Stimulated activated CD4-positive, alpha-beta T cell treated with anti-CD3 and anti-CD28 coated beads, Interleukin-15, amount 100 ng/mL, for 48 hours (primary cell): Measurements from ENCODE around the gene CRACR2A.

Experiments
- DNase-seq, 2 donors: peaks; one replicate each; pipeline ENCODE4 v3.0.0-alpha.2; 2020; ENCODE audit warnings: low read depth in 2 of 2

Gene CRACR2A

DNA sequence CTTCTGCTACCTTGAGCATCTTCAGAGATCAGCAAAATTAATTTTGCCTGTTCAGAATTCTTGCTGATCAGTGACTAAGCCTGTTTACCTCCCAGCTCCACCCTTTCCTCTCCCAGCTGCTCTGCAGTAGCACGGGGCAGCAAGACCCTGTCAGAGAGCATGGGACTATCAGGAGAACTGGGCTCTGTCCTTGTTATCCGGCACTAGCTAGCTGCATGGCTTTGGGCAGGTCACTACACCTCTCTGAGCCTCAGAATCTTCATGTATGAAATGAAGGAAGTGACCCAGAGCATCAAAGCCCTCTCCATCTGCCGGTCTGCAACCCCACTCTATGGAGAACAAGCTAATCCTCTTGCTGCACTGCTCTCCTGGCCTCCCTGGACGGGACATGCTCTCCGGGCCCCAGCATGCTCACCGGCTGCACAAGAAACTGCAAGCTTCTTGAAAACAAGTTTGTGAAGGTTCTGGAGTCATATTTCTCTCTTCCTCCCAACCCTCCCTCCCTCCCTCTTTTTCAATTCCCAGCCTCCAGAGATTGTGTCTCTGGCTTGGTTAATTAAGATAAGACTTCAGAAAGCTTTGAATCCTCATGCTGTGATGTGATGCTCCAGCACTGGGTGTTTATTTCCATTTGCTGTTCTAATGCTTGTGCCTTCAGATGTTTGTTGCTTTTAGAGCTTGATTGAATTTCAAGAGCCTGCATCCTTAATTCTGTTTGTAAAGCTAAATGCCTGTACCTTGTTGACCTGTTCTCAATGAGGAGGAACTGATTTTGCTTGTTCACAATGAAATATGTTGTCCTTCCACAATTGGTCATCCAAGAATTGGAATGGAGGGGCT lies 101.1 kb downstream of the CRACR2A start:
- DNase-seq, result no peak

DNA sequence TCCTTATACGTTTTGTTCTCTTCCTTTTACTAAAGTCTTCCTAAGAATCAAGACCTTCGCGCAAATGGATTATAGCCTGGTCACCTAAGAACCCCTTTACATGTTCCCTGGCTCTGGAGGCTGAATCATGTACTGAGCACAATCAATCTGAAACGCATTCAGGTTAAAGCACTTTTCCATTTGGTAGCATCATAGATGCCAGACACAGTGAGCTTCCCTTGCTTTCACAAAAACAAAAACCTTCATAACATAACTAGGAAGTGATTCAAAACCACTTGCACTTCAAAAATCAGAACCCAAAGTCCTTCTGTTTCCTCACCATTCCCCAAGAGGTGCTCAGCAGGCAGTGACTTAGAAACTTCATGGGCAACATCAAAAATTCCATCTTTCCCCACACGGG lies 105.4 kb downstream of the CRACR2A start:
- no peak for DNase-seq

DNA sequence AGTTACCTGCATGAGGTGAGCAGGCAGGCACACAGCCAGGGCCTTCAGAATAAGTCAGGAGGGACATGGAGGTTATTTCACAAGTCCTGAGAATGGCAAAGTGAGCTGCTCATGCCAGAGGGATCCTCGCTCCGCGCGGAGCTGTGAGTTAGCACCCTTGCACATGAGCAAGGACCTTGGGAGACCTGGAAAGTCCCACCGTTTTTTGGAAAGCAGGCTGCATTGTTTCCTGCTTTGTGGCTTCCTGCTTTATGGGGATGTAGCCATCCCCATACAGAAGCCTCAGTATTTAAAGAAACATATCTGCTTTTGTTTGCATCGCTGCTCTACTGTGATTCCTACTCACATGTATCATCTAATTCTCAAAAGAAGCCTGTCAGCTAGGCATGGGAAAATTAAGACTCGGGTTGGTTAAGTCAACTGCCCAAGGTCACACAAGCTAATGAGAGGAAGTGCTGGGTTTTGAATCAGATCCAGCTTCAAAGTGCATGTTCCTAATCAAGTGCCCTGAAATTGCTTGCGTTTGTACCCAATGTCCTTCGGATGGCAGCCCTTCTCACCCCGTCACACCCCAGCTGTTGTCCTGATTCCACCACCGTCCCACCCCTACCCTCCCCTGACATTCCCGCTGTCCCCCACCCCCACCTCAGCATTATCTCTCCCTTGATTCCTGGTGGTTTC lies 106.2 kb downstream of the CRACR2A start:
- no peak for DNase-seq

DNA sequence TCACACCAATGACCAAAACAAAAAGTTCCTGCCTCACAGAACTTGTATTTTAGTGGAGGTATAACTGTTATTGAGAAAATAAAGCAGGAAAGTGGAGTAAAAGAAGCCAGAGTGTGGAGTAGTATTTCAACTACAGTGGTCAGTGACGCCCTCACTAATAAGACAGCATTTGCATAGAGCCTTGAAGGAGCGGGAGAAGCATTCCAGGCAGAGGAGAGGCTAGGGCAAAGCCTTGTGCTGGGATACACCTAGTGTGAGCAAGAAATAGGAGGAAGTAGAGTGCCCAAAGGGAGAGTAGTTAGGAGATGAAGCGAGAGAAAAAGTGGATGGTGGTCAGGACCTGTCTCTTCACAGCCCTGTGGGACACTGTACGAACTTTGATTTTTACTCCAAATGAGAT lies 107.8 kb downstream of the CRACR2A start:
- DNase-seq, result no peak

DNA sequence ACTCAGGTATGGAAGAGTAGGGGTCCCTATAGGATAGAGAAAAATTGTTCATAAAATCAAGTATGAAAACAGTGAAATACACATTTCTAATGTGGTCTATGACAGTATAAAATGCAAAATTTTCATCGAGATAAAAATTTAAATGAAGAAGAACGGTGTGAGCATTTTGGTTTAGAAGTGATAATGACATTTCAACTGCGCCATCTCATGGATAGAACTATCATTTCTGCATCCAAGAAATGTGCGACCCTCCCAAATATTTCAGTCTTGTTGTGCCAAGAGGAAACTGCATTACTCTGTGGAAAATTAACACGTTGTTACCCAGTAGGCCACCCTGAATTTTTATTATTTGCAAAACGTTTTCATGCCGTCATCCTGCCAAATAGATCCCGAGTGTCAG lies 108.8 kb downstream of the CRACR2A start:
- no peak for DNase-seq

DNA sequence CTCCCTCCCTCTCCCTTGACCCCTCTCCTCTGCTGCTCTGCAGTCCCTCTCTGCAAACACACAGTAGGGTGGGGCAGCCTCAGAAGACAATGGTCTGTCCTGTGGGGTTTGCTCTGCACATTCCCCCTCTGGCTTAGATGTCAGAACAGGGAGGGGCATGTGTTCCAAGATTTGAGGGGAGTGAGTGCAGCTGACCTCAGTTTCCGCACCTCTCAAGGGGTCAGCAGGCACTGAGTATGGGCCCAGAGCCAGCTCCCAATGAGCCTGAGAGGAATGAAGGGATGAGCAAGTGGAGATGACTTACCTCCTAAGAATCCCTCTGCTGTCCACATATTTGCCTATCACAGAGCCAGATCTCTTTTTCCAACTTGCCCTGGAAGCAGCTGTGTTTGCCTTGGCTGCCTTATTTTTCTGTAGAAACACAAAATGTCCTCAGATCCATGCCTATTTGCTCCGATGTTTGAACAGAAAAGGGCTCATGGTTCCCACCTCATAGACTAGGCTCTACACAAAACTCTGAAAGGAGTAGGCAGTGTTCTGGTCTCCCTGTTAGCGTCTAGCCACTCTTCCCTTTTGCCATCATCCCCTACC lies 111.4 kb downstream of the CRACR2A start:
- DNase-seq, result no peak

DNA sequence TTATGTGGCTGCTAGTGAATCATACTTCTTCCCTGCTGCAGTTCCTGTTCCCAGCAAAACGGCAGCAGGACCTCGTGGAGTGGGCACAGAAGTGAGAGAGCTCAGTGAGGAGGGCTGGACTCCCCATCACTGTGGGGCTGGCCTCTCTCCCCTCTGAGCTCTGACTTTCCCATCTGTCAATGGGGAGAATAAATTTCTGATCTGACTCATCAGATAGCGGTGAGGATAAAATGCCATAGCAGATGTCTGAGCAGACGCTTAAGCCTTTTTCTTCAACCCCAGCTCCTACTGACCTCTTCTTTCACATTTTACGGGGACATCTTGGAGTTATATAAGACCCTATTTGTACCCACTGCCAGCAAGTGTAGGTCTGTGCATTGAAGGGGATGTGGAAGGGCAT lies 116.6 kb downstream of the CRACR2A start:
- no peak for DNase-seq

DNA sequence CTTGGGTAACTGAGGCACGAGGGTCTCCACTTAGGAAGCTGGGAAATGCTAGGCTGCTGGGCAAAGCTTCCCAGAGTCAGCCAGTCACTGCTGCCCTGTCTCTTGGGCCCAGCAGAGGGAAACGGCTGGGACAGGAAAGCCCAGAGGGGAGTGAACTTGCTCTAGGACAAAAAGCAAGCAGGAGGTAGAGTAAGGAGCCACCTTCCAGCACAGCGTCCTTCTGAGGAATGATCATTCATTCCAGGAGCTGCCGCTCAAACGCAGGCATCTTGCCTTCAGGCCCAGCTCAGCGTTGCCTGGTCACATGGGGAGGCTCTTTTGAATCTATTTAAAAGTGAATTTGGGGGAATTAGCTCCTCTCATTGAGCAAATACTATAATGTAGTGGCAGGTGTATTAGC lies 118.6 kb downstream of the CRACR2A start:
- no peak for DNase-seq

DNA sequence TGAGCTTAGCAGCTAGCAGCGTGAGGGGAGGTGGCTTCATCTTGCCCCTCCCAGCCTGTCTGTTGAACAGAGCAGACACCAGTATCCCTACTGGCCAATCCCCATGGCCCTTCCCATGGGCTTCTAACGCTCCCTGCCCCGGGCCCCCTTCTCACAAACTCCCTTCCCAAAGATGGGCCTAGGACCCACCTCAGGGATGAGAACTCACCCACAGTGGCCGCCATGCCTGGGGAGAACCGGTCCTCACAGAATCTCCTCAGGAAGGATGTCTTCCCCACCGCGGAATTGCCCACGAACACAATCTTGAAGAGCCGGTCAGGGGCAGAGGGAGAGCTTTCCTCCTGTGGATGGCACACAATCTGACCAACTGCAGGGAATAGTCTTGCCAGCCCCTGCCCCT lies 119.5 kb downstream of the CRACR2A start:
- DNase-seq, result no peak

DNA sequence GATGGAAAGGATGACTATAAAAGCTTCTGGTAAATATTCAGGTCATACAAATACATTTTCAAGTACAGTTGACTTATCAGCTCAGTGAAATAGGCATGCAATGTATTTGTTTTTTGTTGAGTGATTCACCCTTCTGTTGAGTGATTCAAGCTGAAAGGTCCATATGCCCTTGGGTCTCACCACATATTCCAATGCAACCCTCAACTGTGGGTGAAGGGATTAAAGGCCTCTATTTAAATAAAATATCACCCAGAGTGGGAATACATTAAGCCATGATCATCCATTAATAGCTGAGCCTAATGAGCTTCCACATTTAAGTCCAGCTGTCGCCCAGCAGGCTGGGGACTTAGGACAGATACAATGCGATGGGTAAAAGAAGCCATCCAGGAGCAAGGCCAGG lies 120.2 kb downstream of the CRACR2A start:
- no peak for DNase-seq

DNA sequence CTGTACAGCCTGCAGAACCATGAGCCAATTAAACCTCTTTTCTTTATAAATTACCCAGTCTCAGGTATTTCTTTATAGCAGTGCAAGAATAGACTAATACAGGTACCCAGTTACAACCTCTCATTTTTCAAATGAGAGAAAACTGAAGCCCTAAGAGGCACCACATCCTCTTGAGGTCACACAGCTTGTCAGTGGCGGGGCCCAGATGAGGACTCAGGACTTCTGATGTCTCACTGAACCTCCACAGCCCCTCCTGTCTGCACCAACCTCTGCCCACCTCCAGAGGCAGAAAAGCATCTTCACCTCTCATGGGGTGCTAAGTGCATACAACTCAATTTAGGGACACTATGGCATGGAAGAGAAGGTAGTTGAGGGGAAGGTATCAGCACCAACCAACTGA lies 120.7 kb downstream of the CRACR2A start:
- no peak for DNase-seq

DNA sequence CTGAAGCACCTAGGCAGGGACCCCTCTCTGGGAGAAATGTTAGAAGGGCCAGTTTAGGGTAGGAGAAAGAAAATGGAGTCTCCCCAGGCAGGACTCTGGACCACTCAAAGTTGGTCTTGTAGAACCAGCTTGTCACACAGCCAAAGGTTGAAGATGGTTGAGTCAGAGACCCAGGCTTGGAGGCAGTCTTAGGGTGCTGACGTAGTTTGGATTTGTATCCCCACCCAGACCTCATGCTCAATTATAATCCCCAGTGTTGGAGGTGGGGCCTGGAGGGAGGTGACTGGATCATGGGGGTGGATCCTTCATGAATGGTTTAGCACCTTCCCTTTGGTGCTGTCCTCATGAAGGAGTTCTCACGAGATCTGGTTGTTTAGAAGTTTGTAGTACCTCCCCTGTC lies 121.2 kb downstream of the CRACR2A start:
- DNase-seq, result no peak

DNA sequence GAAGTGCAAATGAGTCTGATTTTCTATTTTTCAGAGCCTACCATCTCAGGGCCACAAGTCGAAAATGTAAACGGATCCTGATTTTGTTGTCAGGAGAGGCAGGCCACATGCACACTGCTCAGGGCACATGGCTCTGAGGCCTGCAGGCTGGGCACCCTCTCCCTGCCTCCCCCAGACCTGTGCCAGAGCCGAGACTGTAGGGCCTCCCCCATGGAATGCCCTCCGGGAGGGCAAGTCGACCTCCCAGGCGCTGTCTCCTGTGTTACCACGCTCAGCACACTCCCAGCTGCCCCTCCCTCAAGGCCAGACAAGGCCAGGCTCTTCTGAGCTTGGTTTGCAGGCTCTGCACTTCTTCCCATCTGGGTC lies 121.7 kb downstream of the CRACR2A start:
- DNase-seq, result no peak

DNA sequence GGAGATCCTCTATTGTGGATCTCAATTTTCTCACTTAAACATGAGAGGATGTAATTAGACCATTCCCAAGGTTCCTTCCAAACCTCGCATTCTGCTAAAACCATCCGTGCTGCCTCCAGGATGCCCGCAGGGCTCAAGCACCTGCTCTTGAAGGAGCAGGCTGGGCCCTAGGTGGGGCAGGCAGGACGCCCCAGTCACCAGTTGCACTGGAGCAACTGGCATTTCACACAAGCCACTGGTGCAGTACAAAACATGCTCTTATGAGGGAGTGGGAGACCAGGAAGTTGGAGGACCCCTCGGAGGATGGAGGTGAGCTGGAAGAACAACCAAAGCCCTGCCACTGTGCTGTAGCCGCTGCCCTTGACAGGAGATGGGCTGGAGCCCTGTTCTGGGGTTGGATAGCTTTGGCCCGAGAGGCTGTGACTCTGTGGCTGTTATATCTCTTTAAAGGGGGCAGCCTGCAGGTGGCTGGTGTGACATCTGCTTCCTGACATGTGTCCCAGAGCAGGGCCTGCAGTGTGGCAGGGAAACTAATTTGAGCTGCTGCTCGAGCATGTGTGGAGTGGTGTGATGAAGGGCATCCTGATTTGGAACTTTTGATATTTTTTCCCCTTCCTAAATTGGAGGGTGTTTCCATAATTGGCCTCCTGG lies 122.2 kb downstream of the CRACR2A start:
- DNase-seq, result no peak

DNA sequence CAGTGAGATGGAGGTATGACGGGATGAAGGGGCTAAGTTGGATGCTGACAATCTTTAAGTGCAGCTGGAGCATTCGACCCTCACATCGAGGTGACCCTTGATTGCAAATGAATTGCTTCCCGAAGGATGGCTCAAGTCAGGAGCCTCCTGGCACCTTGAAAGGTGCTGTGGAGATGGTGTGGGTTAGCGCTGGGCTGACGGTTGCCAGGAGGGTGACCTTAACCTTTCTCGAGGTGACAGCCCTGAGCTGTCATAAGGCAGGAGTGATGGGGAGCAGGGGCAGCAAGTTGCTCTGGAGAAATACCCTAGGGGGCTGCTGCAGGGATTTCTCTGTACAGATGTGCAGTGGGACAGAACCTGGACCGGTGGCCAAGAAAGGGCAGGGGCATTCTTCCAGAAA lies 122.8 kb downstream of the CRACR2A start:
- DNase-seq, result no peak

DNA sequence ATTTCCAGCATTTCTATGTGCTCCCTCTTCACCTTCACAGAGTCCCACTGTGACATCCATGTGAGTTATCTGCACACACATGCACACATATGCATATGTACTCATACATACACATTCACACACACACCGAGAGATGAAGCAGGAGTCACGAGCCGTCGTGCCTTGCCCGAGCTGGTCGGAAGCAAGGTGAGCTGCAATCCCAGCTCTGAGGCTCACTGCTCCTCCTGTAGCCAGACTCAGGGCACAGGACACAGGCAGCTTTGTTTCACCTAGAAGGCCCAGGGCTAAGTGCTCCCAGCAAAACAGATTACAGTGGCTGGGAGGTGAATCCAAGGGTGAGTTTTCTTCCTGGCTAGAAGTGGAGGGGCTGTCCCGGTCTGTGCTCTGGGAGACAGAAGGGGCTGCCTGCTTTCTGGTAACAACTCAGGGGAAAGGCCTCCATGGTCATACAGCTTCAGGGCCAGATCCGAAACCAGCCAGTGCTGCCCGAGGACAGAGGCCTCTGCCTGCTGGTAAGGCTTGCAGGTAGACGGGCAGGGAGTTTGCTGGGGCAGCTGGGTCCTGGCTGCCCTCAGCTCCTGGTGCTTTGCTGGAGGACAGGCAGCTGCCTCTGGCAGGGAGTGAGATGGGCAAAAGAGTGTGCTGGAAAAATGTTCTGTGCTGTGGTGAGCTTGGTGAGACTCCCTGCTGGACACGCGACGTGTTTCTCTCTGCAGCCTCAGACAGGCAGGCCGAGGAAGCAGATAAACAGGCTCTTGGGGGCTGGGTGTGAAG lies 123.7 kb downstream of the CRACR2A start:
- no peak for DNase-seq

DNA sequence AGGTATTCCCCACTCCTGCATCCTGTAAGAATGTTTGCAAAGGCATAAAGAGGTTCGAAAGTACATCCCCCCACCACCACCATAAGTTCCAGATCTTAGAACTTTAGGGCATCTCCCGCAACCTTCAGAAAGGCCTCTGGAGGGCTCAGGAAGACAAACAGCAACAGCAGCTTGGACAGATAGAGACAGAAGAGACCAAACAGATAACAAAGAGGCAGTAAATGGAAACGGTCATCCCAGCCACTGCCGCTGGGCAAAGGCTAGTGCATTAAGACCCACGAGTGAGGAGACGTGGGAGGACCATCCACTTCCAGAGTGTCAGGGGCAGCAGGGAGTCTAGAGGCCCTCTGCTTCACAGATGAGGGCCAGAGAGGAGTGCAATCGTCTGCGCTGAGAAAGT lies 124.3 kb downstream of the CRACR2A start:
- DNase-seq, result no peak

DNA sequence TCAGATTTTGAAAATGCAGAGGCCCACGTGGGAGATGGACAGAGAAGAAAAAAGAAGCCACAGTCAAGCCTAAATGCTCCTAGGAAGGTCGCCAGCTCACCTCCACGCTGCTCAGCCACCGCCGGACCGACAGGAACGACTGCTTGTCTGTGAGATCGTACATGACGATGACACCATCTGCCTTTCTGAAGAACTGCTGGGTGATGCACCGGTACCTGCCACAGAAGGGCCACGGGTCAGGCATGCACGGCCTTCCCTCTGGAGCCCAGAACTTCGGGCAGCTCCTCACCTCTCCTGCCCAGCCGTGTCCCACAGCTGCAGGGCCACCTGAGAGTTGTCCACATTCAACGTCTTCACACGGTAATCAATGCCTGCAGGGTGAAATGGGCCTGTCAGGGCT lies 125.6 kb downstream of the CRACR2A start:
- no peak for DNase-seq

DNA sequence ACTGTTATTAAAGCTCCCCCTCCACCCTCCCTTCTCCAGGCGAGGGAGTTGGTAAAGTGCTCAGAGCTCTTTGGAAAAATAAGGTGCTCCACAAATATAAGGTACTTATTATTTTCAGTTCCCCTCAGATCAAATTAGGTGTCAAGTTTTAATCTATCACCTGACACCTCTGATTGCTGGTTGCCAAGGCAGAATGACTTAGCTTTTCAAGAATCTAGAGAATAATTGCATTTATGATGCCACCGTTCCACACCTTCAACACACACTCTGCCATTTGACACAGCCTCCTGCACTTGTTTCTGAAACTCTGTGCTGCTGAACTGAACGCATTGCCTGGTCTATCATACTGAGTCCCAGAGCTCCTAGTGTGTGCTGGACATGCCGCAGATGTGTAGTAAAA lies 128.6 kb downstream of the CRACR2A start:
- no peak for DNase-seq

DNA sequence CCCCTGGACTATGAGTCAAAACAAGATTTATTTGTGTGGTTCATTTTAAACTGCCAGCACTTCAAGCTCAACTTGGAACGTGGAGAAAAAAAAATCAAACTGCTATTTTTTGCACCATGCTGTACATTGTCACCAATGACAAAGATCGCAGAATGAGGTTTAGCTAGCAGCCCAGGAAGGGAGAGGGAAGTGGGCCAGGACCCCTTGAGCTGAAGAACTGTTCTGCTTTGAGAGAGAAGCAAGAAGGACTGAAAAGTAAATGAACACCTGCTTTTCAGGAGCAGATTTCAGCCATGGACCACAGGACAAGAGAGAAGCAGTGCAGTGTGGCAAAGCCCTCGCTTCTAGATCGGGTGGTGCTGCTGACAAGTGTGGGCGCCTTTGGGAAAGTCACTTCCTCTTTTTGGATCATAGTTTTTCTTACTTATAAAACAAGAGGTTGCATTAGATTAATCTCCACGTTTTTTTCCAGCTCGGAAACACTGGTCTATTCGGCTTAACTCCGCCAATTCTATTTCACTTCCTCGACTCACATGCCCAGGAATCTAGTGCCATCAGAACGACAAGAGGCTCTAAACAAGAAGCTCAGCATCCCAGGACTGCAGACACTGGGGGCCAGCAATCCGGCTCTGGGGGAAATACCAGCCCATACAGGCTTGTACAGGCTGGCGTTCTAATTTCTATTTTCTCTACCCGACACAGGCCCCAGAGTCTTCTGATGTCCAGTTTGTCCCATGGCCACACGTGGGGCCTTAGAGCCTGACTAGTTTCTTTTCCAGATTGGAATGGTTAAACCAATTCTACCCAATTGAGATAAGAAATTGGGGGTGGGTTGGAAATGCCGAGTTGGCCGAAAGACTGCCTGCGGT lies 129.9 kb downstream of the CRACR2A start:
- DNase-seq, result no peak
